OCI-LY7 (cell line): ENCODE measurements around the gene HCFC2.

Experiments used
- EZH2phosphoT487 ChIP-seq: fragments of 200-600 bp; sonication (generic); IDR thresholded peaks from 2 replicates; pipeline ENCODE4 v1.6.1; 2018; ENCODE audit warnings: low read depth, borderline replicate concordance, mild to moderate bottlenecking, mixed run types, antibody characterized with exemption, low read length, moderate library complexity, mixed read lengths
- TF ChIP-seq, protein P1 (sequence below): fragments of 200-600 bp; sonication (generic); conservative IDR thresholded peaks from 2 replicates; pipeline ENCODE4 v1.5.1; 2014; ENCODE audit warnings: mild to moderate bottlenecking, antibody characterized with exemption, low read length, moderate library complexity, mixed read lengths

DNA sequence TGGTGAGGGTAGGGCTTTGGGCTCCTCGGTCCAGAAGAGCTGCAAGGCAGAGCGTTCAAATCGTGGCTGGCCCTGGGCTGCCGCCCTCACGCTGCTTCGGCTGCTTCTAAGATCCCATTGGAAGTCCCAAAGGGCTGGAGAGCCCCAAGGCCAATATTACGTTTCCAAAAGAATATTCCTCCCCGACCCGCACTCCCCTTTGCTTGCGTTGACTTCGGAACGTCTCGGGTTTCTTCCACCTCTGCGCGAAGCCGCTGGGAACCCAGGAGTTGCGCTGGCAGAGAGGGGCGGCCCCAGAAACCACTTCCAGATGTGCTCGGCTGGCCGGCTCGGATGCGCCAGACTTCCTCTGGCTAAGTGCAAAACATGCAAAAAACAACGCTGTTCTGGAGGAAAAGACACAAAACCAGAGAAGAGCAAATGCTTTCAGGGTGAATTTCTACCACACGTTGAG lies 14.4 kb upstream of the HCFC2 start, which contains the start of gene GLT8D2:
- TF ChIP-seq, protein P1, sequence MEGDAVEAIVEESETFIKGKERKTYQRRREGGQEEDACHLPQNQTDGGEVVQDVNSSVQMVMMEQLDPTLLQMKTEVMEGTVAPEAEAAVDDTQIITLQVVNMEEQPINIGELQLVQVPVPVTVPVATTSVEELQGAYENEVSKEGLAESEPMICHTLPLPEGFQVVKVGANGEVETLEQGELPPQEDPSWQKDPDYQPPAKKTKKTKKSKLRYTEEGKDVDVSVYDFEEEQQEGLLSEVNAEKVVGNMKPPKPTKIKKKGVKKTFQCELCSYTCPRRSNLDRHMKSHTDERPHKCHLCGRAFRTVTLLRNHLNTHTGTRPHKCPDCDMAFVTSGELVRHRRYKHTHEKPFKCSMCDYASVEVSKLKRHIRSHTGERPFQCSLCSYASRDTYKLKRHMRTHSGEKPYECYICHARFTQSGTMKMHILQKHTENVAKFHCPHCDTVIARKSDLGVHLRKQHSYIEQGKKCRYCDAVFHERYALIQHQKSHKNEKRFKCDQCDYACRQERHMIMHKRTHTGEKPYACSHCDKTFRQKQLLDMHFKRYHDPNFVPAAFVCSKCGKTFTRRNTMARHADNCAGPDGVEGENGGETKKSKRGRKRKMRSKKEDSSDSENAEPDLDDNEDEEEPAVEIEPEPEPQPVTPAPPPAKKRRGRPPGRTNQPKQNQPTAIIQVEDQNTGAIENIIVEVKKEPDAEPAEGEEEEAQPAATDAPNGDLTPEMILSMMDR = no peak
- TF ChIP-seq EZH2phosphoT487 = no peak
